Cortex of kidney (tissue), 1 donor: ENCODE measurements around the gene TBX5.

ENCODE experiments used
- DNase-seq: peaks from one replicate; lab custom pipeline; 2025; lab: John Stamatoyannopoulos, UW

Gene TBX5

DNA sequence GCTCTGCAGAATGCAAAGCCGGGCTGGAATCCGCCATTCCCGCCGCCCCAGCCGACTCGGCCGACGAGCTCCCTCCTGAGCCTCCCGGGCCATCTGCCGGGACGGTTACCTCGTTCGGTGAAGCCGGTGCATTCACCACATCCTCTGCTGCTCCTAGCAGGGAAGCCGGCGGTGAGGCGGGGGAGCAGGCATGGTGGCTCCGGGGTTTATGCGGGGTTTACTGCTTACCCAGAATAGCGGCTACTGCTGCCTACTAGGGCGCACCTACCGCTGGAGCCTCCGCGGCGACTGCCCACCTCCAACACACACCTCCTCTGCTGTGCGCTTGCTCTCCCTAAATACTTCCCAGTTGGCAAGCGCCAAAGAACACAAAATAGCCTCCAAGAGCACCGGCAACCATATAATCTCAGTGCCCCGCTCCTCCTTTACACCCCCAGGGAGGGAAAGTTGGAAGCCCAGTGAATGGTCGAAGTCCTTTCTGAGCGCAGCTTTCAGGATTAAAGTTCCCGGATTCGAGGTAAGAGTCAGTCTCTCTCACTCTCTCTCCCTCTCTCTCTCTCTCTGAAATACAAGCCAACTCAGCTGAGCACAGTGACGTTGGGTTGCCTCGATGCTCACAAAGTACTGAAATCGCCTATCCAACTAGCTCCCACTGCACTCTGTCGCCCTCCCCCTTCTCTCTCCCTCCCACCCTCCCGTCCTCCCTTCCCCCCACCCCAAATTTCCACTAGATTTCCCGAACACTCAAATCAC, at the start of gene TBX5:
TSS of gene TBX5 (minus strand) at position 626 of the 753 bp plus-strand sequence. CDS start 2,246 bp downstream, outside the sequence.
- no peak for DNase-seq

DNA sequence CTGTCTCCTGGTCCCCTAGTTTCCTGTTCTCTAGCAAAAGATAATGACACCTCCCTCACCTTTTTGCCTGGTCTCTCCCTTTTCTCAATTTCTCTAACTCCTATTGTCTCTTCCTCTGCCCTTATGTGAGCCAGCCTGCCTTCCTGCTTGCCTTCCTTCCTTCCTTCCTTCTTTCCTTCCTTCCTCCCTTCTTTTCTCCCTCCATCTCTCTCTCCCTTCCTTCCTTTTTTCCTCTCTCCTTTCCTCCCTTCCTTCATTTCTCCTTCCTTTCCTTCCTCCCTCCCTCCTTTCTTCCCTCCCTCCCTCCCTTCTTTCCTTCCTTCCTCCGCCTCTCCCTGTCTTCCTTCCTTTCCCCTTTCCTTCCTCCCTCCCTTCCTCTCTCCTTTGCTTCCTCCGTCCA, 45.7 kb upstream of the TBX5 start:
- DNase-seq = no peak

DNA sequence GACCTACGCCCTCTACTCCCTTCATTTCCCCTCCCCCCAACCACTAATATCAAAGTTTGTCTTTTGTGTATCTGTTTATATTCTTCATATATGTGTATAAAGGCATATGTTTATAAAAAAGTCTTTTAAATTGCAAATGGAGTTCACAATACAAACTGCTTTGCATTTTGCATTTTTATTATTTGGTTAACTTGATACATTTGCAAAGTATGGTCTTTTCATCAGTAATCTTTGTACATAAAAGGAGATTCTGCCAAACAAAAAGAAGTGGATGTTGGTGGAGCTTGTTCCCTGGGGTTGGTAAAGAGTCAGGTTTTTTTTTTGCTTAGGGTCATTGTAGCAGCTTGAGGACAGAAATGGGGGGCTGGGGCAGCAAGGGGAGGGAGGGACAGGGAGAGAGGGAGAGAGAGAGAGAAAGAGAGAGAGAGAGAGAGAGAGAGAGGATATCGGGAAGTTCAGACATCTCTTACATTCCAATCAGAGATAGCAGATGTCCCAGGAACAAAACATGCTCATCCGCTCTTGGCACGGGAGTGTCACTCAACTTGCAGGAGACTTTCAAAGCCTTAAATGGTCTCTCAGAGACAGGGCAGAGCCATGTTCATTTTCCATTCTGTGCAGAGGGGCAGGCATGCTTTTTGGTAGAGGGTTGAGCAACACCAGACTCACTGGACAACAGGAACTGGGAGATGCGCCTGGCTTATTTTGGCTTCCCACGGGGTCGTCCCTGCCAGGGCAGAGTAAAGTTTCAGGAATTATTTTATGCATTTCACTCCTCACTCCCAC, 44.8 kb upstream of the TBX5 start:
- no peak for DNase-seq

DNA sequence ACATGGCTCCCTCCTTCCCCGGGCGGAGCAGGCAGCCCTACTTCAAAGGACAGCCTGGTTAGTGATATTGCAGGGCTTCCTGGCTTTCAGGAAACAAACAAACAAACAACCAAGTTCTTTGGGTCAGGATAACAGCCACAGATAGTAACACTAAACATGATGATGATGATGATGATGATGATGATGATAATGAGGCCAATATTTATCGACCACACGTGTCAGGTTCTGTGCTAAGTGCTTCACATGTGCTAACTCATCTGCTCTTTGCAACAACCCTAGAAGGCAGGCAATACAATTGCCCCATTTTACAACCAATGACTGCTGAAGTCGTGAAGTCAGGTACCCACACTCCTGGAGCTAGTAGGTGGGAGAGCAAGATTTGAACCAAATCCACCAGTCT, 44.1 kb upstream of the TBX5 start:
- DNase-seq = no peak

DNA sequence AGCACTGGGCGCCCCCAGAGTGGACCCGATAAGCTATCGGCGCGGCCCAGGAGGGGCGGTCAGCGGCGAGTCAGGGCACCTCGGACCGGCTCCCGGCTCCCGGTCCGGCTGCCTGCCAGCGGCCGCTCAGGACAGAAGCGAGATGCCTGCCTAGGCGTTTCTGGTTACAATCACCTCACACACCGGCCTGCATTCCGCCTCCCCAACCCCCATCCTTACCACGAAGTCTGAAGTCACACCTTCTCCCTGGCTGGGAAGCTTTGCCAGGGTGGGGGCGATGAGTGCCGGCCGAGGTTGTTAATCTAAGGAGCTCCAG, 42.6 kb upstream of the TBX5 start:
- DNase-seq = no peak

DNA sequence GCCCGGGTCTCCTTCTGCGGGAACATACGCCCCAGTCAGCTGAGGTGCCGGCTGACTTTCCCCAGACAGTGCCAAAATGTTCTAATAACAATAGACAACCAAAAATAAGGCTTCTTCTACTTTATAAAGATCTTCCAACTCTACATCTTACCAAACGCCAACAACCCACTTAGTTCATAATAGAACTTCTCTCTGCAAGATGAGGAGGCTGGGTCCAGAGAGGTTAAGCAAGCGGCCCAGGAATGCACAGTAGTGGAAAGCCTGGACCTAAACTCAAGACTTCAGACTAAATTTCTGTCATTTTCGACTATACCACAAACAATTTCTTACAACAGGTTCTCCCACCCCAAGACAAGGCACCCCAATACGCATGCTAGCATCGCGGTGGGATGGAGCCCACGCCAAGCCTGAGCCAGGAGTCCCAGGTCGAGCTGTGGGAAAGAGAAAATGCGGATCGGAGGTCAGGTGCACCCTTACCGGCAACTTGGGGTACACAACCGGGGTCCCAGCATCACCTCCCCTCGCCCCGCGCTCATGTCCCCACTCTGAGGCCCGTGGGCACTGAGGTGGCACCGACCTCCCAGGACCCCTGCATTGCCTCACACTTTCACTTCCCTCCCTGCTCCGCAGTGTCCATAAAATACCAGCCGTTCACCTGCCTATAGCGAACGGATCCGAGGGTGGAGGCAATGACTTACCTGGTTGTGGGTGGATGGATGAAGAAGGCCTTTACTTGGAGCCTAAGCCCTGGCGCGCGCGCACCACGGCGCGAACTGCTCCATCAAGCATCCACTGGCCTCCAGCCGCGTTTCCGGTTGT, 42.1 kb upstream of the TBX5 start:
- DNase-seq = no peak

DNA sequence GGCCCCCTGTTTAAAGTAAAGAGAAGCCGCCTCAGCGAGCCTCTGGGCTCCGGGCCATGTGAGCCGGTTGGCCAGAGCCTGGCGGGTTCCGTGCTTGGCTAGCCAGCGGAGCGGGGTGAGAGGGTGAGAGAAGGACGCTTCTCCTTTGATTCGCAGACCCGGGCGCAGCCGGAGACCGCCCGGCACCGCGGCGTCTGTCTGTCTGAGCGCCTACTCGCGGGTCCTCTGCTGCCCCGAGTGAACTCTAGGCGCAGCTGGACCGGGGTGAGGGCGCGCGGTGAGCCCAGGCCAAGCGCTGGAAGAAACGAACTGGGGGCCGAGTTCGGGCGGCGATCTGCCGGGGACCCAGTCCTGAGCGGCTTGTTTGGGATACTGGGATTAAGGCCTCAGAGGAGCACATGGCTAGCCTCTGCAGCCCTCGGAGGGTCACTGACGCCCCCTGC, 41.4 kb upstream of the TBX5 start:
- no peak for DNase-seq

DNA sequence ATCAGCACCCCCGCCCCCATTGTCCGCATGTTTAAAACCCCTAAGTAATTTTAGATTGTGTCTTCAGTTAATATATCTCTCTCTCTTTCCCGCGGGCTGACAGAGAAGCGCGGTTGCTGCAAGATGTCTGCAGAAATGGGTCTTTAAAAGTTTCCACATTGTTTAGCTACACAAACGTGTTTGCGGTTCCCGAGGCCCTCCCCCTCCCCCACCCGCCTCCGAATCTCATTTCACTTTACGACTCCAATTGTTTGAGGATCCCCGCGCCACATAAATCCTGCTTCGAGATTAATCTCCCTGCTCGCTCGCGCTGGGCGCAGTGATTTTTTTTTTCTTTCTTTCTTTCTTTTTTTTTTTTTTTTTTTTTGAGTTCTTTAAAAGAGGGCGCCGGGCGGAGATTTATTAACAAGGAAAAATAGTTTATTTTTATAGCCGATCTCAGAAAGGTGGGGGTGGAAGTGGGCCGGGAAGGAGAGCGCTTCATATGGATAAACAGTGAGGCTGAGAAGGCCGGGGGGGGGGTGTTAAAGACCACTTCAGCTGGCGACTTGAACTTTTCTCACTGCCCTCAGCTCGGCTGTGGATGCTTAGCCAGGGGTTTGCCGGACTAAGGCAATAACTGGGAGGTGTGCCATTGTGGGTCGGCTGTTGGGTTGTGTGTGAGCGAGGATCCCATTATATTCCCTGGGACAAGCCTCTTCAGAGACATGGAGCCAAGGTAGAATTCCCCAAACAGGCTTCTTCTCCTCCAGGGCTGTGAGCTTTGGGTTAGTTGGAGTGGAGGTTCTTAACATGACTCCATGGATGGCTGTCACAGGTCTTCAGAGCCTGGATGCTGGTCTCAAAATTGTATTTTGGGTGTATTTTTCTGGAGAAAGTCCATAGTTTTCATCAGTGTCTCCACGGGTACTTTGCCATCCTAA, 39.7 kb upstream of the TBX5 start:
- DNase-seq = no peak

DNA sequence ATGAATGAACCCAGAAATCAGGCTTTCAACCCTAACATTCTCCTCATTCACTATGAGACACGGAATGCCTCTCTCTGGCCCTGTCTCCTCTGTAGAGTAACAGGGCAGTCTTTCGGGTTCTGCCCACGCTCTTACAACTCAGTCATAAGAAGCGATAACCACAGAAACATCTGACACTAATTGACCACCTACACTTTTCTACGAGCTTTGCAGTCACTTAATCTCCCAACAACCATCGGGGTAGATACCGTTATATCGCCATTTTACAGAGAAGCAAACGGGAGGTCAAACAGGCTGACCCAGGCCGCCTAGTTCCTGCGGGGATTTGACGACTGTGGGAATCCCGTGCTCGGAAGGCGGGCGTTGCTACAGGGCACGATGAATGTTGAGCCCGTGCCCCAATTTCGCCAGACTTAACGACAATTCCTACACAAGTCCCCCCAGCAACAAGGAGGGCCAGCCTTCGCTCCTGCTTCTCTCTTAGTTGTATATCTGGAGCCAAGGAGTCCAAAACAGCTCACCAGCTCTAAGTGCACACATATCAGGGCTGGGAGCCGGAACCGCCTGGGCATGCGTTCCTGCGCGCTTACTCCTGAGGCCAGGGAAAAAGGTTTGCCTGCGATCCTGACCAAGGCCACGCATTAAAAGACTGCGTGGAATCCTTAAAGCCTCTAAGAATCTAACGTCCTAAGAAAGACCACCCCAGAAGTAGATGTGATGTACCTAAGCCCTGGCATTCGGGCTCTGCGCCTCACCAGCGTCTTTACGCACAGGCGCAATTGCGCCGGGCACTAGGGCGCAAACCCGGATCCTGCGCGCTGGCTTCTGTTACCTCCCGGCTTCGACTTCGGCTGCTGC, 38.7 kb upstream of the TBX5 start:
- DNase-seq = no peak

DNA sequence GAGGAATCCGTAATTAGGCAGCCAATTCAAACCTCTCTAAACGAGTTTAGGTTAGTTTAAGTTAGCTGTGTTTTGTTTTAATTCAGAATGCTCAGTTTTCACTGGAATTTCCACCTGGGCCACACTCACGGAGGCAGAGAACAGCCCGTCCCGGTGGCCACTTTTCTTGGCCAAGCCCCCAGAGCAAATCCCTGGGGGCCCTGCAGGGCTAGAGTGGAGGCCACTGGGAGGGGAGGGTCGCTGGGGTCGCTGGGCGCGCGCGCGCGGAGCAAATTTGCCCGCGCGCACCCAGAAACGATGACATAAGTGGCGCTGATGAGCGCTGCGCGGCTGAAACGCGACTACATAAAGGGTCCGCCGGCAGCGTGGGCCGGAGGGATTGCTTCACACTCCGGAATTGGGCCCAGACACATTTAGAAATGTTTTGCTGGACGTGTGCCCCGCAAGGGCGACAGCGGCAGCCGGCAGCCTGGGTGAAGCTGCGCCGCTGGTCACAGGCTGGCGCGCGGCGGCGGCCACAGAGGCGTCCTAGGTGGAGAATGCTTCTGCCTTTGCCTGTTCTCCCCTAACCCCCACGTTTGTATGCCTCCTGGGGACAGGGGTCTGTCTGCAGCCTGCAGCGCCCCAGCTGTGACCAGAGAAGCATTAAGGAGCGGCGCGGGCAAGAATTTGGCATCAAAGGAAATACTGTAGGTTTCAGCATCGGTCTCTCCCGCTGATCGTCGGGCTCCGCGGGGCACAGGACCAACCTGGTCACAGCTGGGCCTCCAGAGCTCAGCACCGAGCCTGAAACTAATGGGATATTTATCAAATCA, 37.9 kb upstream of the TBX5 start:
- DNase-seq = no peak

DNA sequence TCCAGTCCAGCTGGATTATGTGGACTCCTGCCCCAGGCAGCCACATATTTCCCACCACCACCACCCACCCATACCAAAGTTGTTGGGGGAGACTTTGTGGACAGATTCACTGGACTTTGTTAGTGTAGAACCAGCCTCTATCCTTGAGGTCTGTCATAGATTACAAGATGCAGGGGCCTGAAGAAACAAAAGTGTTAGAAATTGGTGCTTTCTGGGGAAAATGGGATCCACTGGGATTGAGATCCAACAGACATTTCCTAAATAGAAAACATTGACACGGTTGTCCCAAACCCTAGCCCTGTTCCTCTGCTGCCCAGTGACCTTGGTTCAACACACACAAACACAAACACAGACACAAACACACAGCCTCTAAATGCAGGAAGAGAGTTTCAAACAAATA, 36.6 kb upstream of the TBX5 start:
- DNase-seq = no peak

DNA sequence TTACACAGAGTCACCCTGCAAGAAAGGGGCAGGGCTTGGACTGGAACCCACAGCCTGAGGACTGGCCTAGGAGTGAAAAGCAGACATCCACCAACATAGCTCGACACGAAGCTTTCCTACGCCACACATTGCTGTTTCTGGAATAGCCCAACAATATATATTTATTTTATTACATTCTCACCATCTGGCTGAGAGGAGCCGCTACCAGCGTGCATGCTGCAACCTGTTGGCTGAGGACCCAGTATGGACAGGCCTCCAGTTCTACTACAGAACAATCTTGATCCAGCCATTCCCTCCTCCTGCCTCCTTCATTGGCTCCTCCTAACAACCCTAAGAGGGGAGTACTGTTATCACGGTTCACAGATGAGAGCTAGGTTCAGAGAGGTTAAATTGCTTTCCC, 35.6 kb upstream of the TBX5 start:
- DNase-seq = no peak

DNA sequence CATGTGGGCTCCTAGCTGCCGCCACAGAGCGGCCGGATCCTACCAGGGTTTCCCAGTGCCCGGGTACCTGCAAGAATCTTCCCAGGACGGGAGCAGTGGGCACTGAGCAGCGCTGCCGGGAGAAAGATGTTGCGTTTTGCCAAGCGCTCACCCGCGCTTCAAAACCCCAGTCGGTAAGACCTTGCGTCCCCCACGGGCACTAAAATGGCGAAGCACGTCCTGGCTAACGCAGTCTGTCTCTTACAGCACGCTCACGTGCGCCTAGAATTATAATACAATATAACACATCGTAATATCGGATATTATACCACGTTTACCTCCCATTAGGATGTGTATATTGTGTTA, 35.1 kb upstream of the TBX5 start:
- no peak for DNase-seq

DNA sequence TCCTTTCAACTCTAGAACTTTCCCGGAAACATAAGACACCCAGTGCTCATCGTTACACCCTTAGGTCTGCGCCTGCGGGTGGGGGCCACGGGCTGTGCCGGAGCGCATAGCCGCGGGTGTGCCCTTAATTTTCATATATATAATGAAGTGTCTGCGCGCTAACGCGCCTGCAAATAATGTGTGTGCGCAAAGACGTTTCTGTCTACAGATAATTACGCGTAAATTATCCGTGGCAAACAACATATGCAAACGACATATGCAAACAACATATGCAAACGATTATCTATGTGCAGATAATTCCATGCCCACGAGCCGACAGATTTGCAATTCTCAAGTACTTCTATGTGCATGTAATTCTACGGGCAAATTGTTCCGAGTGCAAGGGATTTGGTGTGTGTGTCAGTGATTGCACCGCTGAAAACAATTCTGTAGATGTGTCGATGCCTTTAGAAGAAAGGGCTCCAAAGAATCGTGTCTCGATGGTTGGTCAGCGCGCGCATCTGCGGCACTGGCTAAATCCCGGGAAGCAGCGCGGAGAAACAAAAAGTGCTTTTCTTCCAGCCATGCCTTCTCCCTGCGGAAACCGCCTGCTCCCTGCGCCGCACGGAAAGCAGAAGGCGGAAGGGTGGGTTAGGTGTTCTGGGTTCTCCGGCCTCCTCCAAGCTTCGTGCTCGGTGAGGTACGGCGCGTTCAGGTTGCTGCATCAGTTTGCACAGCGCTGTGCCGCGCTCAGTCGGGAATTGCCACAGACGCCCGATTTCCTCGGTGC, 34.5 kb upstream of the TBX5 start:
- no peak for DNase-seq

DNA sequence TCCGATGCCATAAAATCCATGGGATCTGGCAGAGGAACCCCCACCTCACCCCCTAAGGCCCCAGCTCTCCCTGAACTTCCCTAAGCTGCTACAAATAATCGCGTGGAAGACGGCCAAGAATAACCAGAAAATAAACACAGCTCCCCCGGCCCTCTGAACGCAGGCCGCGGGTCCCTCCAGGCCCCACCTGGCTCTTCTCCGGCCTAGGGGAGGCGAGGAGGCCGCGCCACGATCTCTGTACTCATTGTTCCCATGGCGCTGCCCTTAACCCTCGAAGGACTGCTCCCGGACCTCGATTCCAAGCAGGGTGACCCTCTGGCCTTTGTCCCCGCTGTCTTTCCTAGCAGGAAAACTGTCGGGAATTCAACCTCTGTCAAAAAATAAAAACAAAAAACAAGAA, 33.9 kb upstream of the TBX5 start:
- DNase-seq = no peak

DNA sequence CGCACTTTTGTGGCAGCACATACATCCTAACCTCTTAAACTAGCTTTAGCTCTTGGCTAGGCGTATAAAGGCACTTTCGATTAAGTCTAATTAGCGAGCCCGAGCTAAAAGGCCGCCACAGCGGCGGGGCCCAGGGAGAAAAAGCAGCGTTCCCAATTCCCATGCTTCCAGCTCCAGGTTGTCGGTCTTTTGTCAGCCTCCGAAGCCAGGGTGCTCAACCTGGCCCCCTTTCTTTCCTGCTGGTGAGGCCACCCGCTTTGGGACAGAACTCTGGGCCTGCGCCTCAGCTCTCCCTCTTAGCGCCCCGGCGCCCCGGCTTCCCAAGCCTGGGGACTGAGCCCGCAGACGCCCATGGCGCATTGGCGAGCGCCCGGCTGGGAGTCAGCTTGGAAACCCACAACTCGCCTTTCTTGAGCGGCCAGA, 33.3 kb upstream of the TBX5 start:
- no peak for DNase-seq

DNA sequence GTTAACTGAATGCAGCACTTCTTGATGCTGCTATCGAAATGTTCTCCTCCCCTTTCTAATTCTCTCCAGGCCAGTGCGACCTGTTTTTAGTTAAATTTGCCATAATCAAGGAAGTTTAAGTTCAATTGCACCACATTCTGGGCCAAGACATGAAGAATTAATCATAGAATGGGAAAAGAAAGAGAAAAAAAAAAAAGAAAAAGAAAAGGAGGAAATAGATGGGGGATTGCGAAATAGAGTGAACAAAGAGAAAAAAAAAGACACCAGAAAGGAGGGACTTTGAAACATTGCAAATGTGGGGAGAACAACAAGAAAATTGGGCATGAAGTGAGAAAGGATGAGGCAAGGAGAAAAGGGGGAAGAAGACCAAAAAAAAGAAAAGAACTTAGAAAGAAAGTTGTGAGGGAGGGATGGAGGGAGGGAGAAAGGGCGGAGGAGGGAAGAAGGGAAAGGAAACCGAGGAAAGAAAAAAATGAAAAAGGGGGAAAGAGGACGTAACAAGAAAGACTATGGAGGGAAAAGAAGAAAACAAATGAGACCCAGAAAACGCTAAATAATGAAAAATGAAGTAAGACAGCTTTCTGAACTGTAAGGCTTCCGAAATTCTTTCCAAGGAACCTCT, 32.8 kb upstream of the TBX5 start:
- DNase-seq = no peak

DNA sequence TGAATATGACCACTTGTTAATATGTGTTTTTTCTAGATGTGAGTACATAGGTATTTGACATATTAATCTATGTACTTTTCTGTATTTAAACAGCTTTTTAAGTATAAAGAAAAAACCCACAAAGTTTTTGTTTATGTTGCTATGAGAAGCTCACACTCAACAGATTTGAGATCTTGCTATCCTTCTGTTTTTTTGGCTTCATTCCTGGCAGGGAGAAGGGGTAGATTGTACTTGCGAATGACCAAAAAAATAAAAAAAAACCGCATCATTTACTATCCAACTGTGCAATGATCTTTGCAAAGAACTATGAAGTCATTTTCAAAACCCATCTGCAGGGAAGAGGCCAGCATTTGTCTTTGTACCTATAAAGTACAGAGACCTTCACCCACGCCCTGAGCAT, 28.4 kb upstream of the TBX5 start:
- DNase-seq = no peak

DNA sequence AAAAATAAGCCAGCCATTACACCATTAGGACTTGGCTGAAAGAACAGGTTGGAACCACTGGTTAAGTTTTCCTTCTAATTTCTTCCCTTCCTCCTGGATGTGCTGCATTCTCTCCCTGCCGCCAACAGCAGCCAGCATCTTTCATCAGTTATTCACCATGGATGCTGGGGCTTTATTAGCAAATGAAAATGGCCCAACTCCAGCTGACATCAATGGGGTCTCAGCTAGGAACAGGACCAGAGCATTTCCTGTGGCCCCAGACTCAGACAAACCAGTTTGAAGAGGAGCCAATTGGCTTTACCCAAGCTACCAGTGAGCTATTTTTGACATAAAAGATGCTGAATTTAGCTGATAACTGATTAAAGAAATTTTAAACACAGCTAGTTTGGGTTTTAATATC, 26.0 kb upstream of the TBX5 start:
- no peak for DNase-seq
